Inferior parietal cortex (tissue), 1 donor: ENCODE data around the gene CELSR1.
A peak's percentile ranks its signal among the peaks of the same experiment; 100 is the strongest.

Experiments used
- DNase-seq: peaks from one replicate; pipeline ENCODE4 v3.0.0-alpha.2; 2016; ENCODE audit errors: extremely low spot score

The CELSR1 gene

GRCh38 chr22:46537225-46537945, at the start of gene CELSR1:
TSS of gene CELSR1 (minus strand) at chr22:46537620. CDS start at chr22:46537170, 450 bp downstream.
- no peak for DNase-seq

DNA sequence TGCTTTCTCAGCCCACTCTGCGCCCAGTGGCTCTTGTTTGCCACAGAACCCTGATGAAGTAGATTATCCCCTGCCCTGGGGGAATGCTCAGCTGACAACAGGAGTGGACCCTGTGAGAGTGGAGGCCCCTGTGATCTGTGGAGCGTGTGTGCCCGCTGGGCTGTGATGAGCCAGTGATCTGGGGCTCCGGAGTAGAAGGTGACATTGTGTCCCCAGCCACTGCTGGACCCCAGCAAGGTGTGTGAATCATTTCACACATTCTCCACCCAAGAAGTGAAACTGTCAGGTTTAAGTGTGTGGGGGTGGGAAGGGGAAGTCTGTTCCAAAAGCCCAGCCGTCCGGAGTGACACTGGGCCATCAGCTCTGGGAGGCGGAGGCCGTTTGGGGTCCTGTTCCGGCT, 49.6 kb upstream of the CELSR1 start:
- DNase-seq, result no peak

- DNase-seq, result no peak
Measured at GRCh38 chr22:46586531-46587011, 49.2 kb upstream of the CELSR1 start.

DNA sequence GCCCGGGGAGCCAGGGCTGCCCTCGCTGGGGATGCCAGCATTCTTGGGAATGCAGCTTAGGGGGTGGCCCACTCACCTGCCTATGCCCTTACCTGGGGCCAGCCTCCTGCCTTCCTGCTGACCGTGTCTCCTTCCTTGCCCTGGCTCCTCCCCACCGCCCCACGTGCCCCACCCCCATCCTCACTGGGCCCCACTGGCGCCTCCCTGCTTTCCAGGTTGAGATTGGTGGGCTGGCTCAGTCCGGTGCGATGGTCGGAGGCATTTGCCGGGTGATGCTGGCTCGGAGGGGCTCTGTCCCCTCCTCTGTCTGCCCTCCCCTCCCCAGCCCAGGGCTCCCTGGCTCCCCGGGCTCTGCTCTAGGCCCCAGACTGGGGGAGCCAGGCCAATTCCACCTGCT, 48.7 kb upstream of the CELSR1 start:
- no peak for DNase-seq

- no peak for DNase-seq
Measured at GRCh38 chr22:46585340-46586122, 48.1 kb upstream of the CELSR1 start.

DNA sequence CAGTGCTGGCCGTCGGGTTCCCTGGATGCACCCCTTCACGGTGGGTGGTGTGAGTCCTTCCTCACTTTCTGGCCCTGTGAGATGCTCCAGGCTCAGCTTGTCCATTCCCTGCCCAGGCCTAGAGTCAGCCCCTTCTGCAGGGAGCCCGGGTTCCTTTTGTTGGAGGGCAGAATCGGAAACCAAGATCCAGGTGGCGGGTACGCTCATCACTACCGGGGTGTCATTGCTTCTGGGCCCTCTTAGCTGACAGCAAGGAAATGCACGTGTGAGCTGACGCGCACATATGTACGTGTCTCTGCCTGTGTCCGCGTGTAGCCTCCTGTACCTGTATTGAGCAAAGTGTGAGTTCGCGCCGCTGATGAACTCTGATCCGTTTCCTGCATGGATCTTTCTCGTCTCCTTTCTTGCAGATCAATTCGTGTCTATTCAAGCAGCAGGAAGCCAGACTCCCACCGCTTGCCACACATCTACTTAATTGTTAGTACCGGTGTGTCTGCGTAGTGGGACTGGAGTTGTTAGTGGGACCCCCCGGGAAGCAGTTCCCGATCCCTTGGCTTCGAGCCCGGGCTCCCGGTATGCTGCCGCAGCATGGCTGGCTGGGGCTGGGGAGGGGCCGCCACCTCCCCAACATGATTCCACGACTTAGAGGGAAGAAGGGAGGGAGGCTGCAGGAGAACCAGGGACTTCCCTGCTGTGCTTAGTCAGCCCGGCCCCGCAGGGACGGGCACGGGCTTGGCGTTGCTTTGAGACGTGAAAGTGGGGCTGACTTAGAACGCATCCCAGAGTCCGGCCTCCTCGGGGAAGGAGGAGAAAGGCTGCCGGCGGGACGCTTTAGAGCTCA, 46.9 kb upstream of the CELSR1 start:
- no peak for DNase-seq

- DNase-seq, result no peak
Measured at GRCh38 chr22:46583571-46583970, 46.2 kb upstream of the CELSR1 start.

DNA sequence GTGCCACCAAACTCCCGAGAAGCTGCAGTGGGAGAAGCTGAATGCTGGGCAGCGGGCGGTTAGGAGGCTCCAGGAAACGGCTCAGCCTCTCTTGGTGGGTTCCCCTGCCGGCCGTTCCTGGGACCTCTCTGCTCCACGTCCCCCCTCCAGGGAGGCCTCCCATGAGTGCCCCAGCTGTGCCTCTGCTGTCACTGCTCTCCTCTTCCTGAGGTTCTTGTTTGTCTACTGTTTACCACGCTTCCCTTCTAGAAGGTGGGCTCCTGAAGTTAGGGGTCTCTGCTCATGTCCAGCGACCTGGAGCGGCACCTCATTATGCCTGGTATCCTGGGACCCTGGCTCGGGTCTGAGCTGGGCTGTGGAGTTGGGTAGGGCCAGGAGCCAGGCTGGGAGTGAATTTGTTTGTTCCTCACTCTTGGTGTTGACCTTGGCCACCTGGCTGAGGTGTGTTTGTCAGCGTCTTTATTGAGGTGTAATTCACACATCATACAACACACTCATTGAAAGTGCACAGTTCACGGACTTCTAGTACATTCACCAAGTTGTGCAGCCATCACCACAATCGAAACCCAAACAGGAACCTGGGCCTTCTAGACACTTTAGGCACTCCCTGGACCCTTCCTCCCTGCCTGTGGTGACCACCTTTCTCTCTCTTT, 45.0 kb upstream of the CELSR1 start:
- no peak for DNase-seq

GRCh38 chr22:46581538-46582244, 44.3 kb upstream of the CELSR1 start:
- DNase-seq, result no peak

GRCh38 chr22:46580940-46581537, 43.6 kb upstream of the CELSR1 start:
- no peak for DNase-seq

GRCh38 chr22:46579751-46580449, 42.5 kb upstream of the CELSR1 start:
- no peak for DNase-seq

DNA sequence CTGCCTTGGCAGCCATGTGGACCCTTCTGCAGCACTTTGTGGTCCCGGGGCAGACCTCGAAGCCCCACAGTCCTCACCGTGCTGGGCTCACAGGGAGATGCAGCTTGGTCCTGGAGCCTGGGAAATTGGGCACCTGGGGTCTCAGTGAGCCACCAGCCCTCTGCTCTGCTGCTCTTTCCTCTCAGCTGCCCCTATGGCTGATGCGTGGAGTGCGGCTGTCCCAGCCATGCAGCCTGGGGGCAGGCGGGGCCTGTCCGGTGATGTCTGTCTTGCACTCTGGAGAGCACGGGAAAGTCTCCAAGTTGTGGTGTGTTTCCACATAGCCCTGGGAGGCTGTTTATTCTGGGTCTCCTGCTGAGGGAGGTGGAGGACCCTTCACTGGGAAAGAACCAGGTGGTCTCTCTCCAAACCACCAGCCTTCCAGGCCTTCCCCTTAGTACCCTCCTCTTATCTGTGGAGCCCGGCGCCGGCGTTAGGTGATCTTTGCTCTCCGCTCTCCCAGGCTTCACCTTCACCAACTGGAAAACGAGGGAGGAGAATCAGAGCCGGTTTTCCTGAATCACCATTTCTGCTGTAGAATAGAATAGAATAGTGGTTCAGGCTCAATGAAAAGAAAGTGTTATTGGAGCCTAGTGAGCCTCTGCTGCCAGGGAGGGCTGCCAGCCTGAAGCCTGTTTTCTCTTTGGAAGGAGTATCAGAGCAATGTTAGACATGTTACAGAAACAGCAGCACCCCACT, 41.6 kb upstream of the CELSR1 start:
- DNase-seq, result no peak

DNA sequence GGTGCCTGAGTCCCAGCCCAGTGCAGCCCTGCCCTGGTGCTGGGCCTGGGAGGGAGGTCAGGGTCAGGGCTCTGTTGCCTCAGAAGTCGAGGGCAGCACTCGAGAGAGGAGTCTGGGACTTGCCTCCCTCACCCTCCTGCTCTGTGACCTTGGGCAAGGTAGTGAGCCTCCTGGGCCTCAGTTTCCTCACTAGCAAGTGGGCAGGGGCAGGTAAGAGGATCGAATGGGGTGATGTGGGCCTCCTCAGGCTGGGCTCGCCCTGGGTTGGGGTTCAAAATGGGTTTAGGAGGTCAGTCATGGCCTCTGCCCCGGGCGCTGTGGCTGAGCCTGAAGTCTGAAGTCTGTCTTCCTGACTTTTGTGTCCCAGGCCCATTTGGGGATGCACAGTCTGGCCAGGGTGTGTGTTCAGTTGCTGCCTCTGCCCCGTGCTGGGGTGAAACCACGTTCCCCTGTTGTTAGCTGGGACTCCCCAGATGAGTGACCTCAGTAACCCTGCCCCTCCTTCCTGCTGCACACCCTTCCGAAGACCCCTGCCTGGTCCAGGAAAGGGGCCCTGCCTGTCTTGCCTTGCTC, 40.9 kb upstream of the CELSR1 start:
- DNase-seq, result no peak

- DNase-seq, result no peak
Measured at GRCh38 chr22:46577368-46578249, 40.2 kb upstream of the CELSR1 start.

- peak; percentile 22 for DNase-seq
Measured at GRCh38 chr22:46576556-46577367, 39.3 kb upstream of the CELSR1 start.

DNA sequence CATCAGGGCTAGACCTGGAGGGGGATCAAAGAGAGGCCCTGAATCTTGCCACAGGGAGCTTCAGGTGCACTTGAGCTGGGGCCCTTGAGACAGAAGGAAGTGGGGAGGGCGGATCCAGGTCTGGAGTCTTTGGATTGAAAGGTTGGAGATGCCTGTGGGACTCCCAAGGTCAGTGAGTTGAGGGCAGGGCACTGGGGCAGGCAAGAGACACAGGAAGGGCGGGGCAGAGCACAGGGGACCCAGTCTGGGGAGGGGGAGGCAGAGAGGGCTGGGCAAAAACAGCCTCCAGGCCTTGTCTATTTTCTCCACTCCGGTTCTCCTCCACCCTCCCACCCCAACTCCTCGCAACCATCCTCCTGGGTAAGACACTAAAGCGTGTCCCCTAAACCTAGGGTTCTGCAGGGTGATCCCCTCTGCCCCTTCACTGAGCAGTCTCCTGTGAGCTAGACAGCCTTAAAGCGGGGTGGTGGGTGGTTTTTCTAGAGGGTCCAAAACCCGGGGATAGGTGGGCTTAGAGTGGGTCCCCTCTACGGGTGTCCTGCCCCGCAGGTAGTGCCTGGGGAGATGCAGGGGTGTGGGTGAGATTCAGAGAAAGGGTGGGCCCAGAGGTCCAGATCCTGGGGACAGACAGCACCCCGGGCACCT, 38.6 kb upstream of the CELSR1 start:
- no peak for DNase-seq
